IMR-90 (cell line): Measurements from ENCODE around the gene SALL4. TPM values are rescaled to one million over a fixed set of nuclear protein-coding genes. Genes with fewer than 3 reads are reported as not detected.

Experiments
- ATAC-seq: fragments of 200-7000 bp; cut with Tn5 transposase; 2 replicates; pipeline ENCODE4 v1.9.1; 2020; ENCODE audit warnings: low read depth, mild to moderate bottlenecking, moderate library complexity
- BruUV-seq: library from RNA; stranded (reverse); fragments of 400-500 nt; replicated peaks from 2 replicates; lab custom pipeline; 2021; lab: Mats Ljungman, UMichigan
- CTCF ChIA-PET: fragments of 300-600 bp; formaldehyde crosslinking; extraction: SDS; loops from one replicate; lab custom pipeline; 2021; ENCODE audit warnings: antibody characterized with exemption; lab: Yijun Ruan, JAX
- POLR2A ChIA-PET: fragments of 300-600 bp; sonication (Branson Sonifier 250); formaldehyde crosslinking; loops from one replicate; lab custom pipeline; 2022; ENCODE audit warnings: antibody characterized with exemption; ENCODE audit not compliant: unreplicated experiment; lab: Charles Lee
- DNase-seq: peaks from one replicate; pipeline ENCODE4 v3.0.0; 2013
- H2AFZ ChIP-seq: replicated peaks from 2 replicates; pipeline ENCODE3; 2013; ENCODE audit warnings: low read length, mild to moderate bottlenecking; ENCODE audit not compliant: poor library complexity
- H2AK5ac ChIP-seq: 2 replicates; pipeline ENCODE4 v1.6.1; 2013; ENCODE audit warnings: low read depth, low read length, inconsistent platforms
- H2AK9ac ChIP-seq: replicated peaks from 2 replicates; pipeline ENCODE3; 2013; ENCODE audit warnings: mild to moderate bottlenecking, low read depth, low read length, moderate library complexity; ENCODE audit not compliant: poor library complexity
- H2BK120ac ChIP-seq: 2 replicates; pipeline ENCODE4 v1.6.1; 2013; ENCODE audit warnings: low read depth, low read length, inconsistent platforms
- H2BK15ac ChIP-seq: 3 replicates; pipeline ENCODE4 v1.6.1; 2013; ENCODE audit warnings: low read depth, low read length, inconsistent platforms
- H2BK20ac ChIP-seq: 2 replicates; pipeline ENCODE4 v1.6.1; 2013; ENCODE audit warnings: low read depth, mild to moderate bottlenecking, inconsistent platforms, low read length, moderate library complexity
- H2BK5ac ChIP-seq: 2 replicates; pipeline ENCODE4 v1.6.1; 2013; ENCODE audit warnings: mild to moderate bottlenecking, low read depth, low read length, inconsistent platforms; ENCODE audit not compliant: poor library complexity, severe bottlenecking
- H3K14ac ChIP-seq: replicated peaks from 2 replicates; pipeline ENCODE4 v1.6.1; 2013; ENCODE audit warnings: low read depth, low read length, inconsistent platforms
- H3K18ac ChIP-seq: 2 replicates; pipeline ENCODE4 v1.6.1; 2013; ENCODE audit warnings: low read depth, low read length, control low read depth
- H3K23ac ChIP-seq: 2 replicates; pipeline ENCODE4 v1.6.1; 2013; ENCODE audit warnings: low read depth, low read length, inconsistent platforms
- H3K27ac ChIP-seq: 2 replicates; pipeline ENCODE4 v1.5.1; 2013; ENCODE audit warnings: mild to moderate bottlenecking, control low read depth, low read length; ENCODE audit not compliant: insufficient read depth
- H3K27me3 ChIP-seq: 2 replicates; pipeline ENCODE4 v1.6.1; 2013; ENCODE audit warnings: low read length; ENCODE audit not compliant: control insufficient read depth, insufficient read depth
- H3K36me3 ChIP-seq: 2 replicates; pipeline ENCODE4 v1.6.1; 2013; ENCODE audit warnings: low read length, mixed read lengths; ENCODE audit not compliant: control insufficient read depth, insufficient read depth
- H3K4ac ChIP-seq: 2 replicates; pipeline ENCODE4 v1.6.1; 2013; ENCODE audit warnings: low read depth, low read length, inconsistent platforms
- H3K4me1 ChIP-seq: 2 replicates; pipeline ENCODE4 v1.6.1; 2013; ENCODE audit warnings: low read length, mixed read lengths; ENCODE audit not compliant: control insufficient read depth, insufficient read depth
- H3K4me2 ChIP-seq: 2 replicates; pipeline ENCODE4 v1.6.1; 2013; ENCODE audit warnings: low read depth, mild to moderate bottlenecking, control low read depth, low read length, moderate library complexity
- H3K4me3 ChIP-seq: 2 replicates; pipeline ENCODE4 v1.5.1; 2013; ENCODE audit warnings: low read depth, mild to moderate bottlenecking, control low read depth, low read length, moderate library complexity; ENCODE audit not compliant: insufficient read depth
- H3K56ac ChIP-seq: 2 replicates; pipeline ENCODE4 v1.6.1; 2013; ENCODE audit warnings: low read length, inconsistent platforms; ENCODE audit not compliant: insufficient read depth; ENCODE audit errors: extremely low read depth
- H3K79me1 ChIP-seq, 2 experiments: 2 replicates each; pipeline ENCODE4 v1.6.1; 2013; ENCODE audit warnings: low read length in 2 of 2, inconsistent platforms in 1 of 2, low read depth in 1 of 2
- H3K9ac ChIP-seq: 2 replicates; pipeline ENCODE4 v1.6.1; 2013; ENCODE audit warnings: low read depth, low read length, control low read depth
- H3K9me1 ChIP-seq: 2 replicates; pipeline ENCODE4 v1.6.1; 2013; ENCODE audit warnings: low read length, inconsistent platforms; ENCODE audit not compliant: insufficient read depth
- H3K9me3 ChIP-seq: 2 replicates; pipeline ENCODE4 v1.6.1; 2013; ENCODE audit warnings: low read length; ENCODE audit not compliant: control insufficient read depth, insufficient read depth
- H4K20me1 ChIP-seq: 2 replicates; pipeline ENCODE4 v1.6.1; 2013; ENCODE audit warnings: low read length, inconsistent platforms; ENCODE audit not compliant: insufficient read depth
- H4K5ac ChIP-seq: 2 replicates; pipeline ENCODE4 v1.6.1; 2013; ENCODE audit warnings: mild to moderate bottlenecking, low read depth, low read length, control low read depth
- H4K8ac ChIP-seq, 2 experiments: 2 replicates each; pipeline ENCODE4 v1.6.1; 2013; ENCODE audit warnings: low read depth in 2 of 2, low read length in 2 of 2, control low read depth in 1 of 2, inconsistent platforms in 1 of 2
- H4K91ac ChIP-seq: 2 replicates; pipeline ENCODE4 v1.6.1; 2013; ENCODE audit warnings: low read depth, low read length, inconsistent platforms; ENCODE audit not compliant: insufficient read depth
- BHLHE40 ChIP-seq: fragments of 150-350 bp; IDR thresholded peaks from 2 replicates; pipeline ENCODE4 v1.6.1; 2016; ENCODE audit warnings: mild to moderate bottlenecking, low read depth, low read length
- CHD1 ChIP-seq: IDR thresholded peaks from 2 replicates; pipeline ENCODE4 v1.6.1; 2012; ENCODE audit warnings: low read depth, low read length, improper control_type of control experiment
- MXI1 ChIP-seq: IDR thresholded peaks from 2 replicates; pipeline ENCODE4 v1.6.1; 2012; ENCODE audit warnings: low read depth, mild to moderate bottlenecking, low read length, moderate library complexity, borderline replicate concordance
- NFE2L2 ChIP-seq: fragments of 150-350 bp; IDR thresholded peaks from 2 replicates; pipeline ENCODE4 v1.6.1; 2016; ENCODE audit warnings: low read depth, mild to moderate bottlenecking, low read length
- RAD21 ChIP-seq: IDR thresholded peaks from 2 replicates; pipeline ENCODE4 v1.6.1; 2012; ENCODE audit warnings: low read length, improper control_type of control experiment
- SMC3 ChIP-seq: fragments of 150-350 bp; IDR thresholded peaks from 2 replicates; pipeline ENCODE4 v1.6.1; 2016; ENCODE audit warnings: low read depth, mild to moderate bottlenecking, antibody characterized with exemption, low read length, moderate library complexity
- WGBS, 2 experiments: methylation state at CpG; one replicate each; pipeline versions ENCODE4 v1.1.5 to v1.1.7; 2013; ENCODE audit warnings: missing lambda C conversion rate in 2 of 2; ENCODE audit not compliant: insufficient read length in 1 of 2; ENCODE audit errors: extremely low coverage in 2 of 2; 5-methylcytosine and 5-hydroxymethylcytosine counted together
- dilution Hi-C: fragments of 300-500 bp; cut with HindIII; formaldehyde crosslinking; loops from one replicate; pipeline ENCODE4 v1.14.3; 2018; ENCODE audit warnings: low sequenced_read_pairs; ENCODE audit not compliant: unreplicated experiment
- in situ Hi-C: fragments of 300-500 bp; cut with MboI; formaldehyde crosslinking; loops from 3 replicates; pipeline ENCODE4 v1.14.3; 2019; ENCODE audit warnings: low sequenced_read_pairs, inconsistent platforms, mixed read lengths
- intact Hi-C: fragments of 100-400 bp; cut with micrococcal nuclease; formaldehyde crosslinking; loops from 2 replicates; pipeline ENCODE4 v1.10.0; 2022
- polyA plus RNA-seq, 3 experiments: library from polyadenylated mRNA; depleted of rRNA; stranded (reverse); fragments of >200 nt; gene quantifications; 2 replicates each; pipeline ENCODE4 v1.2.3, GENCODE V29; 2012; ENCODE audit warnings: low replicate concordance in 1 of 3
- total RNA-seq: library from RNA; depleted of rRNA; stranded (reverse); fragments of >200 nt; gene quantifications from 2 replicates; pipeline ENCODE4 v1.2.3, GENCODE V29; 2012
- TF ChIP-seq, protein P1 (sequence below): fragments of 150-350 bp; IDR thresholded peaks from 2 replicates; pipeline ENCODE4 v1.6.1; 2017; ENCODE audit warnings: mild to moderate bottlenecking, antibody characterized with exemption, low read length, low read depth
- TF ChIP-seq, protein P2 (sequence below): conservative IDR thresholded peaks from 2 replicates; pipeline ENCODE4 v1.5.1; 2012; ENCODE audit warnings: mild to moderate bottlenecking, low read depth, low read length, improper control_type of control experiment

The SALL4 gene
- total and polyA plus RNA-seq, 2 of the 4 experiments (the other 2 are of a cell fraction), result not detected

DNA sequence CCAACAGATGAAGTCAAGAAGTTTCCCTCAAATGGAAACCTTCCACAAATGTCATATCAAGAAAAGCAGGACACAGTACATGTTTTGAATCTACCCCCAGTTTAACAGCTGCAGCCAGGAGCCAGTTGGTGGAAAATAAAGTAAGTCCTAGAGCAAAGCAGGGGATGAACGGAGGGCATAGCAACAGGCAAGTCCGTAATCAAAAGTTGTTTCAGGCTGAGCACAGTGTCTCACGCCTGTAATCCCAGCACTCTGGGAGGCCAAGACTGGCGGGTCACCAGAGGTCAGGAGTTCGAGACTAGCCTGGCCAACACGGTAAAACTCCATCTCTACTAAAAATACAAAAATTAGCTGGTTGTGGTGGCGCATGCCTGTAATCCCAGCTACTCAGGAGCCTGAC, 2.4 kb upstream of the SALL4 start:
- Histone ChIP-seq H3K56ac (no peak overlapping the region), H3K14ac (no peak overlapping the region), H3K9ac (no peak overlapping the region), H3K4ac (no peak overlapping the region), H3K18ac (no peak overlapping the region), H3K36me3 (no peaks in the 10 kb centered on the region), H3K4me1 (peaks cover 2% of the 10 kb centered on the region; the same call in 1 of the 2 replicates), H3K9me1 (no peaks in the 10 kb centered on the region), H2BK20ac (no peak overlapping the region), H4K8ac (no peak overlapping the region), H2AFZ (no peak overlapping the region), H3K4me3 (no peak overlapping the region), H3K4me2 (no peak overlapping the region), H2AK5ac (no peak overlapping the region), H4K5ac (no peak overlapping the region), H2BK15ac (no peak overlapping the region), H3K79me1 (no peaks in the 10 kb centered on the region), H2BK5ac (no peak overlapping the region), H2BK120ac (no peak overlapping the region), H3K23ac (no peak overlapping the region), H4K91ac (no peak overlapping the region), H2AK9ac (no peak overlapping the region), H4K20me1 (no peaks in the 10 kb centered on the region), H3K27ac (no peak overlapping the region), H3K9me3 (no peaks in the 10 kb centered on the region), H3K27me3 (peaks cover 16% of the 10 kb centered on the region)
- TF ChIP-seq MXI1 (no peak), NFE2L2 (no peak), CHD1 (no peak), RAD21 (no peak), SMC3 (no peak), BHLHE40 (no peak)
- TF ChIP-seq, protein P1, sequence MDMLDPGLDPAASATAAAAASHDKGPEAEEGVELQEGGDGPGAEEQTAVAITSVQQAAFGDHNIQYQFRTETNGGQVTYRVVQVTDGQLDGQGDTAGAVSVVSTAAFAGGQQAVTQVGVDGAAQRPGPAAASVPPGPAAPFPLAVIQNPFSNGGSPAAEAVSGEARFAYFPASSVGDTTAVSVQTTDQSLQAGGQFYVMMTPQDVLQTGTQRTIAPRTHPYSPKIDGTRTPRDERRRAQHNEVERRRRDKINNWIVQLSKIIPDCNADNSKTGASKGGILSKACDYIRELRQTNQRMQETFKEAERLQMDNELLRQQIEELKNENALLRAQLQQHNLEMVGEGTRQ, result no peak
- TF ChIP-seq, protein P2, sequence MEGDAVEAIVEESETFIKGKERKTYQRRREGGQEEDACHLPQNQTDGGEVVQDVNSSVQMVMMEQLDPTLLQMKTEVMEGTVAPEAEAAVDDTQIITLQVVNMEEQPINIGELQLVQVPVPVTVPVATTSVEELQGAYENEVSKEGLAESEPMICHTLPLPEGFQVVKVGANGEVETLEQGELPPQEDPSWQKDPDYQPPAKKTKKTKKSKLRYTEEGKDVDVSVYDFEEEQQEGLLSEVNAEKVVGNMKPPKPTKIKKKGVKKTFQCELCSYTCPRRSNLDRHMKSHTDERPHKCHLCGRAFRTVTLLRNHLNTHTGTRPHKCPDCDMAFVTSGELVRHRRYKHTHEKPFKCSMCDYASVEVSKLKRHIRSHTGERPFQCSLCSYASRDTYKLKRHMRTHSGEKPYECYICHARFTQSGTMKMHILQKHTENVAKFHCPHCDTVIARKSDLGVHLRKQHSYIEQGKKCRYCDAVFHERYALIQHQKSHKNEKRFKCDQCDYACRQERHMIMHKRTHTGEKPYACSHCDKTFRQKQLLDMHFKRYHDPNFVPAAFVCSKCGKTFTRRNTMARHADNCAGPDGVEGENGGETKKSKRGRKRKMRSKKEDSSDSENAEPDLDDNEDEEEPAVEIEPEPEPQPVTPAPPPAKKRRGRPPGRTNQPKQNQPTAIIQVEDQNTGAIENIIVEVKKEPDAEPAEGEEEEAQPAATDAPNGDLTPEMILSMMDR, result no peak
- in situ Hi-C loops, result loop anchor here (10.0 kb wide), 1 partner anchor 280 kb away; no protein-coding TSS in a partner anchor
- POLR2A ChIA-PET, result no interaction called here
- ATAC-seq (no peak), DNase-seq (no peak)
- WGBS, 2 experiments, result 88% methylated on average over 4 of the region's 7 CpGs; no CpG with 5 or more reads in 1 of the 2 experiments
- CTCF ChIA-PET, result interaction anchor here (0.6 kb wide), 1 partner anchor 24 kb away, joined by 3 read pairs; no protein-coding TSS in a partner anchor
- dilution Hi-C loops, result no loop called here
- BruUV-seq, result no TSS peak
- intact Hi-C loops, result loop anchor here (10.0 kb wide), 1 partner anchor 160 kb away; no protein-coding TSS in a partner anchor
